SU-DHL-6 (cell line): Measurements from ENCODE around the gene TMEM9.

Experiments
- CTCF ChIP-seq: fragments of 200-600 bp; sonication (generic); IDR thresholded peaks from one replicate; pipeline ENCODE4 v1.5.1; 2017; ENCODE audit warnings: antibody characterized with exemption, mild to moderate bottlenecking, low read length, moderate library complexity; ENCODE audit not compliant: insufficient read depth, poor library complexity, severe bottlenecking
- EZH2phosphoT487 ChIP-seq: fragments of 200-600 bp; sonication (generic), shearing (Covaris generic); conservative IDR thresholded peaks from 2 replicates; pipeline ENCODE4 v1.6.1; 2018; ENCODE audit warnings: mild to moderate bottlenecking, antibody characterized with exemption, low read length, moderate library complexity, mixed read lengths

DNA sequence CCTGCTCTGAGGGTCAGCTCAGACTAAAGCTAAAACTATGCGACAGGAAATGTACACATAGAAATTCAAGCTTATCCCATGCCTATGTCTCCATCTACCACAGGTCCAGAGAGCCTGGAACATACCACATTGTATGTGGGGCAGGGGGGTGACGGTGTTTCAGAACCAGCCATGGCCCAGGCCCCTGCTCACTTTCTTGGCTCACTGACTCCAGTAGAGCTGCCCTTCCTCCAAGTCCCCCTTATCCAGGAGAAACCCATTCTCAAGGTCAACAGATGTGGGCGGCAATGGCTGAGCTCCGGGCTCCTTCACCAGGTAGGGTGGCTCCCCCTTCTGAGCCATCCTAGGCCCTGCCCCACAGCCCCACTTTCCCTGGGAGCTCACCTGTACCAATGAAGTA, 63.0 kb downstream of the TMEM9 start:
- TF ChIP-seq CTCF (no peak), EZH2phosphoT487 (no peak)
